ENCODE results near the gene COL18A1. TPM values are rescaled to one million over a fixed set of nuclear protein-coding genes. Genes with fewer than 3 reads are reported as not detected.

COL18A1 gene
- polyA plus RNA-seq, 1 of the 3 experiments (the other 2 are of a cell fraction): 118 TPM

DNA sequence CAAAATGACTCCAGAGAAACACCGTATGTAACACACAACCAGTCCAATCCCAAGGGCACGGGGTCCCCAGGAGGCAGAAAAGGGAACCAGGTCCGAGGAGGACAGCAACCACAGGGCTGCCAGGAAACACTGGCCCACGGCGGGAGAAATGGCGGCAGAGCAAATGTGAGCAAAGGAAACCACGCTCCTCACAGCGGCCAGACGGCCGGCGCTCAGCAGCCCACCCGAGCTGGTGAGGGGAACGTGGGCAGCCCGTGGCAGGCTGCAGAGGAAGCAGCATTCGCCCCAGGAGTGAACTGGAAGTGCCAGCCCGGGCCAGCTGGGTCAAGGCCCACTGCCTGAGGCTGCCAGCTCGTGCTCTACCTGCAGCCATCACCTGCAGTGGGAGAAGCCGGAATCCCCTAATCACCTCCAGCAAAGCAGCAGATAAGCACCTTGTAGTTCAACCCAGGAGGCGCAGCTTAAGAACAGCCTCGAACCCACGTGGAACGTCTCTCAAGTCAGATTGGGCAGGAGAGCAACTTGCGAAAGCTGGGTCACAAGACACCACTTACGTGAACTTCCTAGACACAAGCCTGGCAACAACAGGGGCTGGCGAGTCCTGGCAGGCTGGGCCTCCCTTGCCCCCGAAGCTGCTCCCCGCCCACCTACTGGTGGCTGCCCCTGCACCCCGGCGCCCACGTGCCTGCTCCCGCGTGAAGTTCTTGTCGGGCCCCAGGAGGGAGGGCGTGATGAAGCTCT is 130.5 kb downstream of the COL18A1 start (continued):
- TF ChIP-seq, protein P1, sequence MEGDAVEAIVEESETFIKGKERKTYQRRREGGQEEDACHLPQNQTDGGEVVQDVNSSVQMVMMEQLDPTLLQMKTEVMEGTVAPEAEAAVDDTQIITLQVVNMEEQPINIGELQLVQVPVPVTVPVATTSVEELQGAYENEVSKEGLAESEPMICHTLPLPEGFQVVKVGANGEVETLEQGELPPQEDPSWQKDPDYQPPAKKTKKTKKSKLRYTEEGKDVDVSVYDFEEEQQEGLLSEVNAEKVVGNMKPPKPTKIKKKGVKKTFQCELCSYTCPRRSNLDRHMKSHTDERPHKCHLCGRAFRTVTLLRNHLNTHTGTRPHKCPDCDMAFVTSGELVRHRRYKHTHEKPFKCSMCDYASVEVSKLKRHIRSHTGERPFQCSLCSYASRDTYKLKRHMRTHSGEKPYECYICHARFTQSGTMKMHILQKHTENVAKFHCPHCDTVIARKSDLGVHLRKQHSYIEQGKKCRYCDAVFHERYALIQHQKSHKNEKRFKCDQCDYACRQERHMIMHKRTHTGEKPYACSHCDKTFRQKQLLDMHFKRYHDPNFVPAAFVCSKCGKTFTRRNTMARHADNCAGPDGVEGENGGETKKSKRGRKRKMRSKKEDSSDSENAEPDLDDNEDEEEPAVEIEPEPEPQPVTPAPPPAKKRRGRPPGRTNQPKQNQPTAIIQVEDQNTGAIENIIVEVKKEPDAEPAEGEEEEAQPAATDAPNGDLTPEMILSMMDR (IDR thresholded peaks at IDR 0.05): no peak
- TF ChIP-seq JUND (IDR thresholded peaks at IDR 0.05): no peak
- TF ChIP-seq NFIC (IDR thresholded peaks at IDR 0.05; ENCODE audit: borderline replicate concordance): no peak
- TF ChIP-seq MXI1 (IDR thresholded peaks at IDR 0.05; ENCODE audit: low read depth, low read length): no peak
- no peak for TF ChIP-seq RXRA (IDR thresholded peaks at IDR 0.05; ENCODE audit: borderline replicate concordance, low read depth)
- TF ChIP-seq POLR2AphosphoS5 (IDR thresholded peaks at IDR 0.05; ENCODE audit: low read depth, low read length): no peak
- TF ChIP-seq EZH2phosphoT487 (IDR thresholded peaks at IDR 0.05; ENCODE audit: borderline replicate concordance, low read depth): no peak
- no peak for TF ChIP-seq YY1 (IDR thresholded peaks at IDR 0.05; ENCODE audit: low read depth)
- no peak for TF ChIP-seq GABPA (IDR thresholded peaks at IDR 0.05; ENCODE audit: low read depth)

DNA sequence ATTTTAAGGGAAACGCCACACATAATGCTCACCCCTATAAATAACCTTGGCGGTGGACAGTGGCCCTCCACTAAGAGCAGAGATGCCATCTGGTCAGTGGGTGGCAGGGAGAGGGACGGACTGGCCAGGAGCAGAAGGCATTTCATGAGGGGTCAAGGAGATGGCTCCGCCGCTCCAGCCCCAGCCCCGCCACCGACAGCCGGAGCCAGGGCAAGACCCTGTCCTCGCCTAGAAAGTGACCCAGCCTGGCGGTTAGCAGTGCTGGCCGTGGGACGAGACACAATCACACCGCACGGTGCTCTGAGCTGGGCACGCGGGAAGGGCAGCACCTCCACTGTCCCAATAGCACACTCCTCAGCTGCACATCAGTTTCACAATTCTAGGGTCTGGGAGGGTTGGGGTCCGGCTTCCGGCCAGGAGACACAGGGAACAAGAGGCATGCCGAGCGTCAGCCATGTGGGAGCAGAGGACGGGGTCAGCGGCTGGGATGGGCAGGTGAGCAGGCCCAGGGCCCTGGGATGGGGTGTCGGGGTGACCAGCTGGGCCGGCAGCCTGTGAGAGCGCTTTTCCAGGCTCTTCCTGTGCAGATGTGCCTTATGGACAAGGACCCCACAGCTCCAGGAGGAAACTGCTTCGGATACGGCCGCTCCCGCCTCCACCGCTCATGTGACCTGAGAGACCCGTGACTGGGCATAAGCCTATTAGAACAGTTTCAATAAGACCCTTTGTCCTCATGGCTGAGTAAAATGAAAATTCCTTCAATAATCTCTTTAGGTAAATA is 131.5 kb downstream of the COL18A1 start:
- Histone ChIP-seq H3K79me2 (ENCODE audit: insufficient read depth) (peaks cover 20% of the 10 kb centered on the region; the same call in 1 of the 2 replicates), H3K9me3 (no peaks in the 10 kb centered on the region), H3K9me2 (no peaks in the 10 kb centered on the region), H4K20me1 (ENCODE audit: insufficient read depth) (no peaks in the 10 kb centered on the region), H3K4me3 (ENCODE audit: low read depth in 2 of 2, low read length in 1 of 2) (no peak overlapping the region), H3K4me1 (ENCODE audit: control insufficient read depth in 1 of 2, insufficient read depth in 2 of 2, low read depth in 1 of 2, low read length in 1 of 2) (peaks cover 0 to 36% of the 10 kb centered on the region in 2 experiments; a peak in 1 of 4 replicates), H3K9ac (no peak overlapping the region), H3K4me2 (no peak overlapping the region), H3K27me3 (ENCODE audit: insufficient read depth) (no peaks in the 10 kb centered on the region), H2AFZ (ENCODE audit: low read depth) (no peak overlapping the region), H3K27ac (ENCODE audit: low read depth in 2 of 2, low read length in 1 of 2) (no peak overlapping the region), H3F3A (replicated peaks; ENCODE audit: insufficient read depth) (no peaks in the 10 kb centered on the region), H3K36me3 (replicated peaks in 1 of 2; ENCODE audit: control insufficient read depth in 1 of 2, insufficient read depth in 2 of 2, low read length in 1 of 2) (peaks cover 0 to 13% of the 10 kb centered on the region in 2 experiments)
- 95% methylated on average over 14 of the region's 31 CpGs for WGBS (ENCODE audit: low lambda C conversion rate)
- ChIA-PET POLR2A (no interaction called here), CTCF (interaction anchor here (0.8 to 1.1 kb wide), 2 partner anchors 20 to 284 kb away, joined by 3 read pairs; no protein-coding TSS in a partner anchor)
- TF ChIP-seq SIN3A (IDR thresholded peaks at IDR 0.05; ENCODE audit: borderline replicate concordance, low read depth, low read length) (no peak), RCOR1 (IDR thresholded peaks at IDR 0.05; ENCODE audit: low read length) (no peak), GATA2 (CRISPR knock-in tag; IDR thresholded peaks at IDR 0.05) (no peak), NFIC (IDR thresholded peaks at IDR 0.05; ENCODE audit: borderline replicate concordance) (no peak), TEAD4 (IDR thresholded peaks at IDR 0.05; ENCODE audit: borderline replicate concordance, insufficient read depth) (no peak), EP300 (IDR thresholded peaks at IDR 0.05; ENCODE audit: borderline replicate concordance in 1 of 2, low read depth in 1 of 2, low read length in 1 of 2) (no peak)
- TF ChIP-seq, protein P2, sequence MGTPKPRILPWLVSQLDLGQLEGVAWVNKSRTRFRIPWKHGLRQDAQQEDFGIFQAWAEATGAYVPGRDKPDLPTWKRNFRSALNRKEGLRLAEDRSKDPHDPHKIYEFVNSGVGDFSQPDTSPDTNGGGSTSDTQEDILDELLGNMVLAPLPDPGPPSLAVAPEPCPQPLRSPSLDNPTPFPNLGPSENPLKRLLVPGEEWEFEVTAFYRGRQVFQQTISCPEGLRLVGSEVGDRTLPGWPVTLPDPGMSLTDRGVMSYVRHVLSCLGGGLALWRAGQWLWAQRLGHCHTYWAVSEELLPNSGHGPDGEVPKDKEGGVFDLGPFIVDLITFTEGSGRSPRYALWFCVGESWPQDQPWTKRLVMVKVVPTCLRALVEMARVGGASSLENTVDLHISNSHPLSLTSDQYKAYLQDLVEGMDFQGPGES (IDR thresholded peaks at IDR 0.05; ENCODE audit: low read depth, low read length): no peak
- TF ChIP-seq, protein P3, sequence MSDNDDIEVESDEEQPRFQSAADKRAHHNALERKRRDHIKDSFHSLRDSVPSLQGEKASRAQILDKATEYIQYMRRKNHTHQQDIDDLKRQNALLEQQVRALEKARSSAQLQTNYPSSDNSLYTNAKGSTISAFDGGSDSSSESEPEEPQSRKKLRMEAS (IDR thresholded peaks at IDR 0.05; ENCODE audit: low read depth): no peak
- no peak for DNase-seq
